GM12891 (cell line): Measurements from ENCODE around the gene GPC3.
"Not testable (repeated sequence)": the region's sequence is repeated elsewhere in the genome, so short reads cannot be mapped to it uniquely, and the experiment has no call there.

Source experiments
- DNase-seq: peaks from one replicate; pipeline ENCODE4 v3.0.0; 2011; ENCODE audit warnings: low spot score; ENCODE audit not compliant: insufficient read length
- FAIRE-seq: peaks from 2 replicates; lab custom pipeline; 2011; peaks lifted over from hg19 to GRCh38; lab: Jason Lieb, UNC
- PAX5 ChIP-seq: IDR thresholded peaks from 2 replicates; pipeline ENCODE4 v1.6.1; 2011; ENCODE audit warnings: low read length, moderate library complexity, mild to moderate bottlenecking; ENCODE audit not compliant: insufficient read depth, severe bottlenecking
- POLR2A ChIP-seq: IDR thresholded peaks from 2 replicates; pipeline ENCODE4 v1.6.1; 2011; ENCODE audit warnings: low read depth, low read length, control low read depth
- POLR2AphosphoS5 ChIP-seq: IDR thresholded peaks from 2 replicates; pipeline ENCODE4 v1.6.1; 2011; ENCODE audit warnings: low read depth, low read length, control low read depth
- POU2F2 ChIP-seq: IDR thresholded peaks from 2 replicates; pipeline ENCODE4 v1.6.1; 2011; ENCODE audit warnings: low read depth, mild to moderate bottlenecking, control low read depth, low read length, moderate library complexity
- SPI1 ChIP-seq: IDR thresholded peaks from 2 replicates; pipeline ENCODE4 v1.6.1; 2011; ENCODE audit warnings: low read depth, low read length, control low read depth
- TAF1 ChIP-seq: IDR thresholded peaks from 2 replicates; pipeline ENCODE4 v1.6.1; 2011; ENCODE audit warnings: low read depth, low read length, control low read depth

Gene GPC3

GRCh38 chrX:133909888-133910287, 75.5 kb downstream of the GPC3 start:
- TF ChIP-seq PAX5, result no peak
- TF ChIP-seq TAF1, result no peak
- TF ChIP-seq POLR2A, result no peak
- no peak for TF ChIP-seq POLR2AphosphoS5
- TF ChIP-seq SPI1, result no peak
- no peak for TF ChIP-seq POU2F2
- no peak for FAIRE-seq
- no peak for DNase-seq

- DNase-seq (no peak), FAIRE-seq (no peak)
- TF ChIP-seq PAX5, result no peak
- TF ChIP-seq TAF1, result no peak
- TF ChIP-seq POU2F2, result no peak
- TF ChIP-seq POLR2A, result no peak
- TF ChIP-seq SPI1, result no peak
- TF ChIP-seq POLR2AphosphoS5, result no peak
Observed at GRCh38 chrX:133908223-133908955, 77.0 kb downstream of the GPC3 start.

GRCh38 chrX:133907606-133908005, 77.8 kb downstream of the GPC3 start:
- no peak for FAIRE-seq
- no peak for DNase-seq
- TF ChIP-seq POLR2A, result no peak
- no peak for TF ChIP-seq SPI1
- no peak for TF ChIP-seq TAF1
- no peak for TF ChIP-seq PAX5
- TF ChIP-seq POU2F2, result no peak
- TF ChIP-seq POLR2AphosphoS5, result no peak

GRCh38 chrX:133905305-133905704, 80.1 kb downstream of the GPC3 start:
- TF ChIP-seq POU2F2 (no peak), POLR2AphosphoS5 (no peak), SPI1 (no peak), POLR2A (no peak), PAX5 (no peak), TAF1 (no peak)
- DNase-seq, result no peak
- no peak for FAIRE-seq

GRCh38 chrX:133897593-133898163, 87.7 kb downstream of the GPC3 start:
- no peak for FAIRE-seq
- DNase-seq, result no peak
- TF ChIP-seq POLR2AphosphoS5 (no peak), SPI1 (no peak), TAF1 (no peak), PAX5 (no peak)

- FAIRE-seq, result no peak
- TF ChIP-seq POU2F2 (no peak), PAX5 (no peak), SPI1 (no peak), POLR2A (no peak), POLR2AphosphoS5 (no peak), TAF1 (no peak)
- no peak for DNase-seq
Observed at GRCh38 chrX:133892337-133892736, 93.1 kb downstream of the GPC3 start.

- no peak for DNase-seq
- FAIRE-seq, result no peak
- TF ChIP-seq POU2F2 (no peak), TAF1 (no peak), POLR2AphosphoS5 (no peak), PAX5 (no peak), POLR2A (no peak), SPI1 (no peak)
Observed at GRCh38 chrX:133888984-133889383, 96.4 kb downstream of the GPC3 start.

GRCh38 chrX:133888084-133888483, 97.3 kb downstream of the GPC3 start:
- DNase-seq, FAIRE-seq: not testable (repeated sequence)

GRCh38 chrX:133884430-133885394, 100.7 kb downstream of the GPC3 start:
- no peak for DNase-seq
- FAIRE-seq, result no peak
- no peak for TF ChIP-seq PAX5
- TF ChIP-seq POLR2AphosphoS5, result no peak
- TF ChIP-seq TAF1, result no peak
- TF ChIP-seq SPI1, result no peak
- no peak for TF ChIP-seq POLR2A
- TF ChIP-seq POU2F2, result no peak
